Stomach smooth muscle (tissue), 2 donors: ENCODE data around the gene RBM33.

Experiments
- H3K27ac ChIP-seq: one replicate; pipeline ENCODE4 v1.7.0; 2013; ENCODE audit warnings: mild to moderate bottlenecking, low read length, inconsistent platforms
- H3K27me3 ChIP-seq, 2 donors: one replicate each; pipeline ENCODE4 v1.7.0; 2013; ENCODE audit warnings: low read length in 2 of 2; ENCODE audit not compliant: insufficient read depth in 2 of 2, control insufficient read depth in 1 of 2
- H3K36me3 ChIP-seq, 2 donors: one replicate each; pipeline ENCODE4 v1.7.0; 2013; ENCODE audit warnings: low read length in 2 of 2; ENCODE audit not compliant: control insufficient read depth in 2 of 2, insufficient read depth in 2 of 2
- H3K4me1 ChIP-seq: one replicate; pipeline ENCODE4 v1.7.0; 2013; ENCODE audit warnings: low read length; ENCODE audit not compliant: control insufficient read depth, insufficient read depth
- H3K4me3 ChIP-seq, 2 donors: one replicate each; pipeline ENCODE4 v1.7.0; 2013; ENCODE audit warnings: low read length in 2 of 2
- H3K9ac ChIP-seq, 2 donors: one replicate each; pipeline ENCODE4 v1.7.0; 2013; ENCODE audit warnings: low read length in 2 of 2, mild to moderate bottlenecking in 1 of 2
- H3K9me3 ChIP-seq, 2 donors: one replicate each; pipeline ENCODE4 v1.7.0; 2013; ENCODE audit warnings: low read length in 2 of 2; ENCODE audit not compliant: control insufficient read depth in 2 of 2
- donor health status: healthy.
- donor health status: Pancreatic carcinoma.

Gene RBM33

DNA sequence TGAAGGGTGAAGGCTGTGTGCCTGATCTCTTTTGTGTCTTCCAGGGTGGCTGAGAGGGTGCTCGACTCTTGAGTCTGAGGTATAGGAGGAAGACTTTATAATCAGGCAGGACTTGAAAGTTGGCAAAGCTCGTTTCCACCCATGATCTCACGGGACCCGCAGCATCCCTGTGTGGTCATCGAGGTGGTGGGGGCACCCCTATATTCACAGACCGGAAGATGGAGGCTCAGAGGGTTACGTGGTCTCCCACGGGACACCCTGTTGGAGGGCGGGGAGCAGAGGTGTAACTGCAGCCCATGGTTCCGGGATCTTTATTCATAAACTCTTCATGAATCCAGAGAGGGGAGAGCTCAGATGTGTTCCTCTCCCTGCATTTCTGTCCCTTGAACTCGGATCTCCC, 177.4 kb downstream of the RBM33 start:
- H3K9ac ChIP-seq, result no peak overlapping the region
- H3K9me3 ChIP-seq, result no peaks in the 10 kb centered on the region
- no peak overlapping the region for H3K27ac ChIP-seq
- H3K4me3 ChIP-seq, result no peak overlapping the region
- H3K27me3 ChIP-seq, result peaks cover 4 to 24% of the 10 kb centered on the region in 2 donors
- no peaks in the 10 kb centered on the region for H3K4me1 ChIP-seq
- H3K36me3 ChIP-seq, result no peaks in the 10 kb centered on the region

GRCh38 chr7:155824227-155824886, 179.9 kb downstream of the RBM33 start:
- H3K36me3 ChIP-seq, result no peaks in the 10 kb centered on the region
- no peaks in the 10 kb centered on the region for H3K9me3 ChIP-seq
- H3K27me3 ChIP-seq, result peaks cover 4 to 25% of the 10 kb centered on the region in 2 donors
- H3K27ac ChIP-seq, result no peak overlapping the region
- no peak overlapping the region for H3K9ac ChIP-seq
- H3K4me3 ChIP-seq, result no peak overlapping the region
- H3K4me1 ChIP-seq, result no peaks in the 10 kb centered on the region

- Histone ChIP-seq H3K4me3 (no peak overlapping the region), H3K9me3 (no peaks in the 10 kb centered on the region), H3K27ac (no peak overlapping the region), H3K36me3 (no peaks in the 10 kb centered on the region), H3K9ac (no peak overlapping the region), H3K4me1 (no peaks in the 10 kb centered on the region), H3K27me3 (peaks cover 3 to 24% of the 10 kb centered on the region in 2 donors)
Observed at GRCh38 chr7:155825336-155825735, 180.9 kb downstream of the RBM33 start.

- Histone ChIP-seq H3K36me3 (no peaks in the 10 kb centered on the region), H3K27me3 (peaks cover 0 to 12% of the 10 kb centered on the region in 2 donors), H3K9me3 (no peaks in the 10 kb centered on the region), H3K4me3 (no peak overlapping the region), H3K27ac (no peak overlapping the region), H3K4me1 (no peaks in the 10 kb centered on the region), H3K9ac (no peak overlapping the region)
Observed at GRCh38 chr7:155829796-155830470, 185.5 kb downstream of the RBM33 start.
